Measurements from ENCODE around the gene C1orf198. TPM values are rescaled to one million over a fixed set of nuclear protein-coding genes. Genes with fewer than 3 reads are reported as not detected.
"Not testable (repeated sequence)": the region's sequence is repeated elsewhere in the genome, so short reads cannot be mapped to it uniquely, and the experiment has no call there.

C1orf198 gene
- total RNA-seq, 2 experiments from 2014 or later, result 4.7 to 4.9 TPM

- H3K4me3 Mint-ChIP-seq, result no peak overlapping the region
- peaks cover 9% of the 10 kb centered on the region for H3K36me3 Mint-ChIP-seq (ENCODE audit: low read depth)
- CTCF ChIA-PET, result interaction anchor here (1.1 kb wide), 1 partner anchor 26 kb away, joined by 4 read pairs; no protein-coding TSS in a partner anchor
- no peaks in the 10 kb centered on the region for H3K4me1 Mint-ChIP-seq (ENCODE audit: low read depth)
- H3K27ac Mint-ChIP-seq, result no peak overlapping the region
- H3K27me3 Mint-ChIP-seq (ENCODE audit: low read depth), result no peaks in the 10 kb centered on the region
- no peak for DNase-seq
- no peaks in the 10 kb centered on the region for H3K9me3 Mint-ChIP-seq
- intact Hi-C loops (cut with micrococcal nuclease), result no loop called here
Measured at GRCh38 chr1:230855886-230856285, 12.4 kb downstream of the C1orf198 start.

- no peaks in the 10 kb centered on the region for H3K27me3 Mint-ChIP-seq (ENCODE audit: low read depth)
- peaks cover 9% of the 10 kb centered on the region for H3K36me3 Mint-ChIP-seq (ENCODE audit: low read depth)
- intact Hi-C loops (cut with micrococcal nuclease), result no loop called here
- H3K27ac Mint-ChIP-seq, result no peak overlapping the region
- no peak for DNase-seq
- H3K4me1 Mint-ChIP-seq (ENCODE audit: low read depth), result no peaks in the 10 kb centered on the region
- no peak overlapping the region for H3K4me3 Mint-ChIP-seq
- H3K9me3 Mint-ChIP-seq, result no peaks in the 10 kb centered on the region
- CTCF ChIA-PET, result no interaction called here
Measured at GRCh38 chr1:230854423-230854822, 13.9 kb downstream of the C1orf198 start.

GRCh38 chr1:230853731-230854130 lies 14.6 kb downstream of the C1orf198 start:
- Mint-ChIP-seq H3K27ac (no peak overlapping the region), H3K9me3 (no peaks in the 10 kb centered on the region), H3K4me3 (no peak overlapping the region), H3K4me1 (ENCODE audit: low read depth) (no peaks in the 10 kb centered on the region), H3K36me3 (ENCODE audit: low read depth) (peaks cover 9% of the 10 kb centered on the region), H3K27me3 (ENCODE audit: low read depth) (no peaks in the 10 kb centered on the region)
- no peak for DNase-seq
- CTCF ChIA-PET, result no interaction called here
- intact Hi-C loops (cut with micrococcal nuclease), result no loop called here

GRCh38 chr1:230852959-230853358 lies 15.4 kb downstream of the C1orf198 start:
- H3K4me1 Mint-ChIP-seq (ENCODE audit: low read depth), result no peaks in the 10 kb centered on the region
- H3K4me3 Mint-ChIP-seq, result no peak overlapping the region
- H3K9me3 Mint-ChIP-seq, result no peaks in the 10 kb centered on the region
- no peak for DNase-seq
- peaks cover 9% of the 10 kb centered on the region for H3K36me3 Mint-ChIP-seq (ENCODE audit: low read depth)
- H3K27ac Mint-ChIP-seq, result no peak overlapping the region
- intact Hi-C loops (cut with micrococcal nuclease), result no loop called here
- CTCF ChIA-PET, result no interaction called here
- no peaks in the 10 kb centered on the region for H3K27me3 Mint-ChIP-seq (ENCODE audit: low read depth)

GRCh38 chr1:230851291-230851691 lies 17.0 kb downstream of the C1orf198 start:
- CTCF ChIA-PET, result no interaction called here
- DNase-seq, result no peak
- Mint-ChIP-seq H3K27me3 (ENCODE audit: low read depth) (no peaks in the 10 kb centered on the region), H3K4me3 (no peak overlapping the region), H3K36me3 (ENCODE audit: low read depth) (peaks cover 9% of the 10 kb centered on the region), H3K9me3 (no peaks in the 10 kb centered on the region), H3K27ac (no peak overlapping the region), H3K4me1 (ENCODE audit: low read depth) (no peaks in the 10 kb centered on the region)
- intact Hi-C loops (cut with micrococcal nuclease), result no loop called here

GRCh38 chr1:230850547-230850946 lies 17.8 kb downstream of the C1orf198 start:
- Mint-ChIP-seq H3K4me1 (ENCODE audit: low read depth) (no peaks in the 10 kb centered on the region), H3K27ac (no peak overlapping the region), H3K9me3 (no peaks in the 10 kb centered on the region), H3K36me3 (ENCODE audit: low read depth) (peaks cover 9% of the 10 kb centered on the region), H3K4me3 (no peak overlapping the region), H3K27me3 (ENCODE audit: low read depth) (no peaks in the 10 kb centered on the region)
- CTCF ChIA-PET, result no interaction called here
- no peak for DNase-seq
- intact Hi-C loops (cut with micrococcal nuclease), result no loop called here

- Mint-ChIP-seq H3K27ac (no peak overlapping the region), H3K4me1 (ENCODE audit: low read depth) (no peaks in the 10 kb centered on the region), H3K4me3 (no peak overlapping the region), H3K9me3 (no peaks in the 10 kb centered on the region), H3K27me3 (ENCODE audit: low read depth) (no peaks in the 10 kb centered on the region), H3K36me3 (ENCODE audit: low read depth) (peaks cover 9% of the 10 kb centered on the region)
- intact Hi-C loops (cut with micrococcal nuclease), result no loop called here
- CTCF ChIA-PET, result no interaction called here
- no peak for DNase-seq
Measured at GRCh38 chr1:230849451-230850224, 18.7 kb downstream of the C1orf198 start.

GRCh38 chr1:230848235-230848634 lies 20.1 kb downstream of the C1orf198 start:
- intact Hi-C loops (cut with micrococcal nuclease), result no loop called here

GRCh38 chr1:230845184-230845583 lies 23.1 kb downstream of the C1orf198 start:
- H3K27ac Mint-ChIP-seq; DNase-seq; H3K9me3 Mint-ChIP-seq; H3K36me3 Mint-ChIP-seq (ENCODE audit: low read depth); H3K27me3 Mint-ChIP-seq (ENCODE audit: low read depth); H3K4me3 Mint-ChIP-seq; intact Hi-C loops (cut with micrococcal nuclease); H3K4me1 Mint-ChIP-seq (ENCODE audit: low read depth): not testable (repeated sequence)
- CTCF ChIA-PET, result interaction anchor here (0.6 kb wide), 1 partner anchor 314 kb away, joined by 3 read pairs; no protein-coding TSS in a partner anchor

More at GRCh38 chr1:230848235-230848634, 20.1 kb downstream of the C1orf198 start:
- Mint-ChIP-seq H3K4me3 (no peak overlapping the region), H3K27ac (no peak overlapping the region), H3K27me3 (ENCODE audit: low read depth) (no peaks in the 10 kb centered on the region), H3K4me1 (ENCODE audit: low read depth) (no peaks in the 10 kb centered on the region), H3K9me3 (no peaks in the 10 kb centered on the region), H3K36me3 (ENCODE audit: low read depth) (peaks cover 8% of the 10 kb centered on the region)
- CTCF ChIA-PET, result no interaction called here
- no peak for DNase-seq

GRCh38 chr1:230844561-230844960 lies 23.8 kb downstream of the C1orf198 start:
- Mint-ChIP-seq H3K4me3 (no peak overlapping the region), H3K27me3 (ENCODE audit: low read depth) (no peaks in the 10 kb centered on the region), H3K9me3 (no peaks in the 10 kb centered on the region), H3K4me1 (ENCODE audit: low read depth) (no peaks in the 10 kb centered on the region), H3K27ac (no peak overlapping the region), H3K36me3 (ENCODE audit: low read depth) (peaks cover 2% of the 10 kb centered on the region)
- CTCF ChIA-PET, result no interaction called here
- no peak for DNase-seq
- intact Hi-C loops (cut with micrococcal nuclease), result no loop called here

- DNase-seq, result no peak
- Mint-ChIP-seq H3K9me3 (no peaks in the 10 kb centered on the region), H3K4me1 (ENCODE audit: low read depth) (no peaks in the 10 kb centered on the region), H3K36me3 (ENCODE audit: low read depth) (peaks cover 9% of the 10 kb centered on the region), H3K4me3 (no peak overlapping the region), H3K27ac (no peak overlapping the region), H3K27me3 (ENCODE audit: low read depth) (no peaks in the 10 kb centered on the region)
- intact Hi-C loops (cut with micrococcal nuclease), result no loop called here
- CTCF ChIA-PET, result no interaction called here
Measured at GRCh38 chr1:230843503-230844309, 24.6 kb downstream of the C1orf198 start.

GRCh38 chr1:230842801-230843200 lies 25.5 kb downstream of the C1orf198 start:
- DNase-seq, result no peak
- Mint-ChIP-seq H3K9me3 (no peaks in the 10 kb centered on the region), H3K27me3 (ENCODE audit: low read depth) (no peaks in the 10 kb centered on the region), H3K4me1 (ENCODE audit: low read depth) (no peaks in the 10 kb centered on the region), H3K4me3 (no peak overlapping the region), H3K27ac (no peak overlapping the region), H3K36me3 (ENCODE audit: low read depth) (peaks cover 13% of the 10 kb centered on the region)
- intact Hi-C loops (cut with micrococcal nuclease), result no loop called here
- CTCF ChIA-PET, result no interaction called here

- DNase-seq, result no peak
- intact Hi-C loops (cut with micrococcal nuclease), result no loop called here
- CTCF ChIA-PET, result interaction anchor here (0.5 kb wide), 1 partner anchor 29 kb away, joined by 3 read pairs; no protein-coding TSS in a partner anchor
- Mint-ChIP-seq H3K4me3 (no peak overlapping the region), H3K9me3 (no peaks in the 10 kb centered on the region), H3K27ac (no peak overlapping the region), H3K4me1 (ENCODE audit: low read depth) (no peaks in the 10 kb centered on the region), H3K27me3 (ENCODE audit: low read depth) (no peaks in the 10 kb centered on the region), H3K36me3 (ENCODE audit: low read depth) (peaks cover 15% of the 10 kb centered on the region)
Measured at GRCh38 chr1:230839173-230839572, 29.1 kb downstream of the C1orf198 start.
